Nephron progenitor cell (in vitro differentiated cells): ENCODE results near the gene STXBP6.

Experiments
- DNase-seq: peaks from one replicate; pipeline ENCODE4 v3.0.0; 2021
- H3K27ac Mint-ChIP-seq: 2 replicates; pipeline ENCODE4 v1.8.0; 2021; ENCODE audit warnings: mild to moderate bottlenecking, moderate library complexity, mixed read lengths
- H3K27me3 Mint-ChIP-seq: 2 replicates; pipeline ENCODE4 v1.8.0; 2021; ENCODE audit warnings: mild to moderate bottlenecking, low read depth, mixed read lengths; ENCODE audit not compliant: poor library complexity
- H3K36me3 Mint-ChIP-seq: 2 replicates; pipeline ENCODE4 v1.8.0; 2021; ENCODE audit warnings: low read depth, mixed read lengths
- H3K4me1 Mint-ChIP-seq: 2 replicates; pipeline ENCODE4 v1.8.0; 2021; ENCODE audit warnings: mixed read lengths
- H3K4me3 Mint-ChIP-seq: 2 replicates; pipeline ENCODE4 v1.8.0; 2021; ENCODE audit warnings: mild to moderate bottlenecking, moderate library complexity, mixed read lengths
- H3K9me3 Mint-ChIP-seq: 2 replicates; pipeline ENCODE4 v1.8.0; 2021; ENCODE audit warnings: mild to moderate bottlenecking, moderate library complexity, mixed read lengths
- CTCF ChIP-seq: fragments of 200-600 bp; sonication (generic); IDR thresholded peaks from 2 replicates; pipeline ENCODE4 v1.5.0; 2021; ENCODE audit warnings: antibody characterized with exemption

Gene STXBP6

GRCh38 chr14:25037032-25037431 lies 12.9 kb downstream of the STXBP6 start:
- H3K27me3 Mint-ChIP-seq = no peaks in the 10 kb centered on the region

GRCh38 chr14:25034803-25035681 lies 14.9 kb downstream of the STXBP6 start:
- peaks cover 13% of the 10 kb centered on the region for H3K9me3 Mint-ChIP-seq
- no peak overlapping the region for H3K4me3 Mint-ChIP-seq
- H3K36me3 Mint-ChIP-seq = peaks cover 12% of the 10 kb centered on the region
- H3K27me3 Mint-ChIP-seq = no peaks in the 10 kb centered on the region
- DNase-seq = no peak
- peaks cover 20% of the 10 kb centered on the region for H3K4me1 Mint-ChIP-seq
- no peak for TF ChIP-seq CTCF
- no peak overlapping the region for H3K27ac Mint-ChIP-seq

More at GRCh38 chr14:25037032-25037431, 12.9 kb downstream of the STXBP6 start:
- Mint-ChIP-seq H3K9me3 (peaks cover 15% of the 10 kb centered on the region), H3K4me1 (peaks cover 31% of the 10 kb centered on the region), H3K4me3 (no peak overlapping the region), H3K27ac (peak overlapping the region; percentile 58), H3K36me3 (peaks cover 21% of the 10 kb centered on the region)
- no peak for TF ChIP-seq CTCF
- no peak for DNase-seq

- Mint-ChIP-seq H3K4me1 (peaks cover 13% of the 10 kb centered on the region), H3K27ac (no peak overlapping the region), H3K36me3 (peaks cover 13% of the 10 kb centered on the region), H3K27me3 (no peaks in the 10 kb centered on the region), H3K4me3 (no peak overlapping the region), H3K9me3 (peaks cover 11% of the 10 kb centered on the region)
- no peak for DNase-seq
- TF ChIP-seq CTCF = no peak
These were observed 16.6 kb downstream of the STXBP6 start for GRCh38 chr14:25033358-25033757.

GRCh38 chr14:25032092-25032784 lies 17.7 kb downstream of the STXBP6 start:
- TF ChIP-seq CTCF = no peak
- Mint-ChIP-seq H3K27ac (no peak overlapping the region), H3K4me3 (no peak overlapping the region), H3K36me3 (peaks cover 6% of the 10 kb centered on the region), H3K9me3 (peaks cover 4% of the 10 kb centered on the region), H3K27me3 (no peaks in the 10 kb centered on the region), H3K4me1 (peaks cover 2% of the 10 kb centered on the region)
- no peak for DNase-seq

GRCh38 chr14:25026476-25027137 lies 23.3 kb downstream of the STXBP6 start:
- Mint-ChIP-seq H3K4me3 (no peak overlapping the region), H3K27ac (no peak overlapping the region), H3K36me3 (peaks cover 6% of the 10 kb centered on the region), H3K9me3 (peaks cover 4% of the 10 kb centered on the region), H3K27me3 (no peaks in the 10 kb centered on the region), H3K4me1 (no peaks in the 10 kb centered on the region)
- no peak for TF ChIP-seq CTCF
- DNase-seq = no peak
